Measurements from ENCODE around the gene SLIT1.

Gene SLIT1

DNA sequence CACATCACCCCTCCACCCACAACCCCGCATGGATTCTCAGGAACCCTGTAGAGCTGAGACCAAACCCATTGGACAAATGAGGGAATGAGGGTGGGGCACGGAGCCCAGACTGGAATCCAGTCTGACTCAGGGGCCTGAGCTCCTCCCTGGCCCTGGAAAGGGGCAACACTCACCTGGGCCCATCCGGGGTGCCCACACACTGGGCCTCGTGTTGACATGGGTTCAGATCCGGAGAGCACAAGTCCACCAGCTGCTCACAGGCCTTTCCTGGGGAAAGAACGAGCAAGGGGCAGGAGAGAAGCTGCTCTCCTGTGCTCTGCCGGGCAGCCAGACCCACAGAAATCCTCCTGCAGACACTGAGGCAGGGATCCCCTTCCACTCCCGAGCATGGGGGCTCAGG, 172.2 kb downstream of the SLIT1 start:
- no peak for DNase-seq (ENCODE audit: low read depth)
- TF ChIP-seq, protein P1, sequence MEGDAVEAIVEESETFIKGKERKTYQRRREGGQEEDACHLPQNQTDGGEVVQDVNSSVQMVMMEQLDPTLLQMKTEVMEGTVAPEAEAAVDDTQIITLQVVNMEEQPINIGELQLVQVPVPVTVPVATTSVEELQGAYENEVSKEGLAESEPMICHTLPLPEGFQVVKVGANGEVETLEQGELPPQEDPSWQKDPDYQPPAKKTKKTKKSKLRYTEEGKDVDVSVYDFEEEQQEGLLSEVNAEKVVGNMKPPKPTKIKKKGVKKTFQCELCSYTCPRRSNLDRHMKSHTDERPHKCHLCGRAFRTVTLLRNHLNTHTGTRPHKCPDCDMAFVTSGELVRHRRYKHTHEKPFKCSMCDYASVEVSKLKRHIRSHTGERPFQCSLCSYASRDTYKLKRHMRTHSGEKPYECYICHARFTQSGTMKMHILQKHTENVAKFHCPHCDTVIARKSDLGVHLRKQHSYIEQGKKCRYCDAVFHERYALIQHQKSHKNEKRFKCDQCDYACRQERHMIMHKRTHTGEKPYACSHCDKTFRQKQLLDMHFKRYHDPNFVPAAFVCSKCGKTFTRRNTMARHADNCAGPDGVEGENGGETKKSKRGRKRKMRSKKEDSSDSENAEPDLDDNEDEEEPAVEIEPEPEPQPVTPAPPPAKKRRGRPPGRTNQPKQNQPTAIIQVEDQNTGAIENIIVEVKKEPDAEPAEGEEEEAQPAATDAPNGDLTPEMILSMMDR (IDR thresholded peaks at IDR 0.05; ENCODE audit: insufficient read depth, low read depth, low read length, missing control alignments), result no peak
- no peak overlapping the region for H3K4me3 ChIP-seq (ENCODE audit: low read depth, low read length)

DNA sequence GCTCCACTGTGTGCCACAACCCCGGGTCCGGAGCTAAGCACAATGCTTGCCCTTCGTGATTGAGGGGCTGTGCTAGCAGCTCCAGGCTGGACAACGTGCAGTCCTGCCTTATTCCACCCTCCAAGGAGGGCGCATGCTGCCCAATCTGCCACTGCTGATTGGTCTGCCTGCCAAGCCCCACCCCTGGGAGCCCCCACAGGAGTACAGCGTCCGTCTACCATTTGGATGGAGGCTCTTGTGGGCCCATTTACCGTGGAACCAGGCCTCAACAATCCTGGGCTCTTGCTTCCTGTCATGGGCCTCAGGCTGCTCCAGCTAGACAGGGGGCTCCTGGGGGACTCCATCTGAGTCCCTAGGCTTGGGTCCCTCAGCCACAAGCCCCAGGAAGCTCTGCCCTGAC, 173.3 kb downstream of the SLIT1 start:
- TF ChIP-seq, protein P1 (IDR thresholded peaks at IDR 0.05; ENCODE audit: insufficient read depth, low read depth, low read length, missing control alignments), result no peak
- H3K4me3 ChIP-seq (ENCODE audit: low read depth, low read length), result no peak overlapping the region
- DNase-seq (ENCODE audit: low read depth), result no peak

DNA sequence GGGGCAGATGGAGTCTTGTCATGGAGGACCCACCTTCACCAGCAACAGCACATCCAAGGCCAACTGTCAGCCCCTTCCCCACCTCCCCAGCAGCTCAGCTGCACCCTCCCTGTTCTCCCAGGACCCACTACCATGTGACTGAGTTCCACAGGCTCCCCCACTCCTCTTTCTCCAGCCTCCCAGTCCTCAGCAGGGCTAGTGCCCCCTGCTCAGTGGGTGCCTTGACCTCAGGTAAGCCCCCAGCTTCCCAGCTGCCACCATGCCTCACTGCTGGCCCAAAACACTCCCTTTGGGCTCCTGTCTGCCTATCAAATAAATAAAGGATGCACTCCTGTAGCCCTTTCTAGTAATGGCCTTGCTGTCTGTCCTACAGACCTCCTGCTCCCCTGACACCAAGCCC, 174.4 kb downstream of the SLIT1 start:
- H3K4me3 ChIP-seq (ENCODE audit: low read depth, low read length), result no peak overlapping the region
- DNase-seq (ENCODE audit: low read depth), result no peak
- TF ChIP-seq, protein P1 (IDR thresholded peaks at IDR 0.05; ENCODE audit: insufficient read depth, low read depth, low read length, missing control alignments), result no peak

DNA sequence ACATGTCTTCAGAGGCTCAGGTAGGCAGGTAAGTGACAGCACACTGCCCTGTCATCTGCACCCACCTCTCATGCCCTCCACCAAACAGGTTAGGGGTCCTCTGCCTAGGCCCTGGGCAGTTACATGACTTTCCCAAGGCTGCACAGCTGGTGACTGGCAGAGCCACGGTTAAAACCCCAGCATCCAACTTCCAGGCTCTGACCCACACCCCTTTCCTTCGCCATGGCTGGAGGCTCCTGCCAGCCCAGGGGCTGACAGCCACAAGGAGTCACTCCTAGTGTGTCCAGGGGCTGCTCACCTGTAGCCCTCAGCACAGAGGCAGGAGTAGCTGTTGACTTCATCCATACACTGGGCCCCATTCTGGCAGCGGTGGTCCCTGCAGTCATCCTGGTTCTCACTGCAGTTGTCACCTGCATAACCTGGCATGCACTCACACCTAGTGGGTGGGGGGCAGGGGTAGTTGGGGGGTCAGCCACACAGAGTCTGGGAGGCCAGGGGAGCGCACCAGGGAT, 175.0 kb downstream of the SLIT1 start:
- no peak overlapping the region for H3K4me3 ChIP-seq (ENCODE audit: low read depth, low read length)
- TF ChIP-seq, protein P1 (IDR thresholded peaks at IDR 0.05; ENCODE audit: insufficient read depth, low read depth, low read length, missing control alignments), result no peak
- no peak for DNase-seq (ENCODE audit: low read depth)

DNA sequence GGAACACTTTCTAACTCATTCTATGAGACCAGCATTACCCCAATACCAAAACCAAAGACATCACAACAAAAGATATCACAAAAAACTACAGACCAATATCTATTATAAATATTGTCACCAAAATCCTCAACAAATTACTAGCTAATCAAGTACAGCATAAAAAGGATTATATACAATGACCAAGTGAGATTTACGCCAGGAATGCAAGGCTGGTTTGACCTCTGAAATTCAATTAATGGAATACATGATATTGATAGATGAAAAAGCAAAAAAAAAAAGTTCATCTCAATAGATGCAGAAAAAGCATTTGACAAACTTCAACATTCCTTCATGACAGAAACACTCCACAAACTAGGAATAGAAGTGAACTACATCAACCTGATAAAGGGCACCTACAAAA, 178.3 kb downstream of the SLIT1 start:
- no peak for DNase-seq (ENCODE audit: low read depth)
- TF ChIP-seq, protein P1 (IDR thresholded peaks at IDR 0.05; ENCODE audit: insufficient read depth, low read depth, low read length, missing control alignments), result no peak

DNA sequence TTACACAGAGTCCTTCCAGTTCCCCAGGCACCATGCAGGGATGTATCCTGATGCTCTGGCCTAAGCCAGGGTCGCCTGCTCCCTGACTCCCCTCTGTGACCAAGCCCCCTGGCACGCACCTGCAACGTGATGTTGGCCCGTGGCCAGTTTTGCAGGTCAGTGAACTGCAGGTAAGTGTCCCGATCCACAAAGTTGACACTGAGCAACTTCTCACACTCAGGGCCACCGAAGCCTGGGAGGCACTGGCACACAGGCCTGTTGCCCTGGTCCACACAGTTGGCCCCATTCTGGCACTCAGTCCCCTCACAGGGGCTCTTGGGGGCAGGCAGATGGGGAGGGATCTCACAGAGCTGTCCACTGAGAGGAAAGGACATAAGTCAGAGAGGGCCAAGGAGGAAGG, 179.4 kb downstream of the SLIT1 start:
- H3K4me3 ChIP-seq (ENCODE audit: low read depth, low read length), result no peak overlapping the region
- no peak for DNase-seq (ENCODE audit: low read depth)
- TF ChIP-seq, protein P1 (IDR thresholded peaks at IDR 0.05; ENCODE audit: insufficient read depth, low read depth, low read length, missing control alignments), result no peak

More for the DNA sequence above, 178.3 kb downstream of the SLIT1 start:
- no peak overlapping the region for H3K4me3 ChIP-seq (ENCODE audit: low read depth, low read length)

DNA sequence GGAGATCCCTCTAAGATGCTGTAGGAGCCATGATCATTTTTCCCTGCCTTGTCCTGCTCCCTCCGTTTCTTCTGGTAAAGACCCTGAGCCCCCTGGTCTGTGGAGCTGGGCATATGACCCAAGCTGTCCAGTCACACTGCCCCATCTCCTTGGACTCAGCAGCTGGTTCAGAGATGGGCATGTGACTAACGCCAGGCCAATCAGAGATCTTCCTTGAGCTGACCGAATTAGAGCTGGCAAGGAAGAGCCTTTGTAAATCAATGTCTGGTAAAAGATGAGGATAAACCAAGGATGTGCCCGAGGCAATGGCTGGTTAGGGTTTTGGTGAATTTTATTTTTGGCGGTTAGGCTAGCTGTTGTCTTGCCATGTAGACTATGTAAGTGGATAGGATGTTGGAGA, 180.4 kb downstream of the SLIT1 start:
- DNase-seq (ENCODE audit: low read depth), result no peak
- no peak overlapping the region for H3K4me3 ChIP-seq (ENCODE audit: low read depth, low read length)
- TF ChIP-seq, protein P1 (IDR thresholded peaks at IDR 0.05; ENCODE audit: insufficient read depth, low read depth, low read length, missing control alignments), result no peak

Measured in GM12865 (cell line).